A549 (cell line): ENCODE results near the gene ADORA1. TPM values are rescaled to one million over a fixed set of nuclear protein-coding genes. Genes with fewer than 3 reads are reported as not detected.

Source experiments
- ATAC-seq, 2 experiments: fragments of 200-7000 bp in 1 of 2; fragments of >200 bp in 1 of 2; cut with Nextera tagmentation in 1 of 2; cut with Tn5 transposase in 1 of 2; 3 replicates each; pipeline versions ENCODE4 v1.8.0 to v1.9.1; 2018 to 2020; ENCODE audit warnings: mild to moderate bottlenecking in 1 of 2, moderate library complexity in 1 of 2
- CTCF ChIA-PET: fragments of 300-600 bp; sonication (Branson Sonifier 250); formaldehyde crosslinking; extraction: SDS; loops from one replicate; lab custom pipeline; 2021; ENCODE audit warnings: antibody characterized with exemption, inconsistent platforms; lab: Yijun Ruan, JAX
- POLR2A ChIA-PET: fragments of 350-600 bp; formaldehyde crosslinking; extraction: SDS; loops from one replicate; lab custom pipeline; 2021; ENCODE audit warnings: antibody characterized with exemption, inconsistent platforms; lab: Yijun Ruan, JAX
- DNase-seq, 2 experiments: peaks; one replicate each; pipeline versions ENCODE4 v3.0.0 to v3.0.0-alpha.2; 2011 to 2016; ENCODE audit warnings: low read depth in 1 of 2, low spot score in 1 of 2
- FAIRE-seq: peaks from 2 replicates; lab custom pipeline; 2011; peaks lifted over from hg19 to GRCh38; lab: Jason Lieb, UNC
- H3K27ac ChIP-seq, 2 experiments: fragments of >200 bp; sonication (Bioruptor Twin); formaldehyde crosslinking; 3 replicates each; pipeline ENCODE4 v1.5.1; 2016 to 2017
- H3K4me1 ChIP-seq: fragments of >200 bp; sonication (Bioruptor Twin); formaldehyde crosslinking; 3 replicates; pipeline ENCODE4 v1.6.1; 2016
- H3K4me2 ChIP-seq: fragments of >200 bp; sonication (Bioruptor Twin); formaldehyde crosslinking; 3 replicates; pipeline ENCODE4 v1.6.1; 2016
- H3K4me3 ChIP-seq: fragments of >200 bp; sonication (Bioruptor Twin); formaldehyde crosslinking; 3 replicates; pipeline ENCODE4 v1.5.1; 2016
- H3K9me3 ChIP-seq: fragments of >200 bp; sonication (Bioruptor Twin); formaldehyde crosslinking; 3 replicates; pipeline ENCODE4 v1.6.1; 2016
- CBX2 ChIP-seq: fragments of 200-600 bp; sonication (generic); IDR thresholded peaks from 2 replicates; pipeline ENCODE4 v1.6.1; 2016; ENCODE audit warnings: low read depth, mild to moderate bottlenecking, borderline replicate concordance
- CHD2 ChIP-seq: fragments of 150-350 bp; IDR thresholded peaks from 2 replicates; pipeline ENCODE4 v1.6.1; 2014; ENCODE audit warnings: low read length; ENCODE audit not compliant: partially characterized antibody
- CHD4 ChIP-seq: fragments of 200-600 bp; sonication (generic); IDR thresholded peaks from 2 replicates; pipeline ENCODE4 v1.6.1; 2016; ENCODE audit warnings: antibody characterized with exemption, mild to moderate bottlenecking, borderline replicate concordance
- EHF ChIP-seq: fragments of 250-450 bp; sonication (Bioruptor Pico); IDR thresholded peaks from 2 replicates; pipeline ENCODE4 v1.5.0; 2020; ENCODE audit warnings: mild to moderate bottlenecking
- FOSL2 ChIP-seq, 2 experiments: fragments of 450-650 bp in 1 of 2; fragments of >200 bp in 1 of 2; sonication (Bioruptor Twin) in 1 of 2; formaldehyde crosslinking; IDR thresholded peaks; 2 replicates each; pipeline versions ENCODE4 v1.5.0 to v1.6.1; 2016 to 2020; ENCODE audit warnings: mild to moderate bottlenecking in 1 of 2, moderate library complexity in 1 of 2
- HMGXB4 ChIP-seq: fragments of 250-450 bp; sonication (Bioruptor Pico); IDR thresholded peaks from 2 replicates; pipeline ENCODE4 v1.5.0; 2021; ENCODE audit warnings: mild to moderate bottlenecking, moderate library complexity, borderline replicate concordance
- HOXB13 ChIP-seq: fragments of 250-450 bp; sonication (Bioruptor Pico); IDR thresholded peaks from 2 replicates; pipeline ENCODE4 v1.5.0; 2020; ENCODE audit warnings: low read depth, mild to moderate bottlenecking, moderate library complexity
- JUN ChIP-seq, 2 experiments: fragments of >200 bp; sonication (Bioruptor Twin); formaldehyde crosslinking; IDR thresholded peaks; 2 replicates in 1 of 2; 3 replicates in 1 of 2; pipeline ENCODE4 v1.6.1; 2016 to 2017
- MAFK ChIP-seq: fragments of 450-650 bp; IDR thresholded peaks from 2 replicates; pipeline ENCODE4 v1.6.1; 2014; ENCODE audit not compliant: partially characterized antibody
- NFE2L2 ChIP-seq: fragments of 150-350 bp; conservative IDR thresholded peaks from 2 replicates; pipeline ENCODE4 v1.6.1; 2014; ENCODE audit warnings: low read length
- NPAS2 ChIP-seq: fragments of 250-450 bp; sonication (Bioruptor Pico); IDR thresholded peaks from 2 replicates; pipeline ENCODE4 v1.8.0; 2022; ENCODE audit warnings: mild to moderate bottlenecking, moderate library complexity, borderline replicate concordance
- NR3C1 ChIP-seq: fragments of >200 bp; sonication (Bioruptor Twin); formaldehyde crosslinking; IDR thresholded peaks from 3 replicates; pipeline ENCODE4 v1.6.1; 2017
- PBX3 ChIP-seq: IDR thresholded peaks from 2 replicates; pipeline ENCODE4 v1.6.1; 2012
- POLR2A ChIP-seq: IDR thresholded peaks from 2 replicates; pipeline ENCODE4 v1.6.1; 2012; ENCODE audit warnings: mild to moderate bottlenecking, low read length
- REST ChIP-seq: fragments of 200-600 bp; sonication (generic); IDR thresholded peaks from 2 replicates; pipeline ENCODE4 v1.6.1; 2016; ENCODE audit warnings: antibody characterized with exemption, mild to moderate bottlenecking, moderate library complexity
- SMC3 ChIP-seq: fragments of >200 bp; sonication (Bioruptor Twin); formaldehyde crosslinking; IDR thresholded peaks from 3 replicates; pipeline ENCODE4 v1.6.1; 2018; ENCODE audit warnings: inconsistent platforms
- SREBF2 ChIP-seq: fragments of 450-650 bp; IDR thresholded peaks from 2 replicates; pipeline ENCODE4 v1.6.1; 2014; ENCODE audit warnings: mild to moderate bottlenecking, moderate library complexity
- TFCP2L1 ChIP-seq: fragments of 250-450 bp; sonication (Bioruptor Pico); IDR thresholded peaks from 2 replicates; pipeline ENCODE4 v1.5.0; 2021; ENCODE audit warnings: mild to moderate bottlenecking
- ZC3H11A ChIP-seq: fragments of 450-650 bp; IDR thresholded peaks from 2 replicates; pipeline ENCODE4 v1.6.1; 2014; ENCODE audit warnings: antibody characterized with exemption, mild to moderate bottlenecking
- WGBS: methylation state at CpG from one replicate; pipeline ENCODE4 v1.1.6; 2017; ENCODE audit errors: missing lambda C conversion rate; 5-methylcytosine and 5-hydroxymethylcytosine counted together
- polyA plus RNA-seq, 4 experiments: library from polyadenylated mRNA; depleted of rRNA in 3 of 4; stranded (reverse); fragments of >200 nt; fragmentation: RNase III in 1 of 4; extraction: RNeasy Plus Mini Kit Qiagen cat#74134 plus additional on column Dnase treatment in 1 of 4; gene quantifications; 2 replicates in 3 of 4; 3 replicates in 1 of 4; pipeline ENCODE4 v1.2.3, GENCODE V29; 2011 to 2017

ADORA1 gene
- polyA plus RNA-seq, 2 of the 4 experiments (the other 2 are of a cell fraction) = 0.48 to 2.4 TPM

GRCh38 chr1:203210988-203211387, 83.5 kb downstream of the ADORA1 start (continued):
- TF ChIP-seq REST (no peak), NFE2L2 (no peak), SMC3 (no peak)
- TF ChIP-seq, all 56 proteins: peak for 0

- TF ChIP-seq EHF = no peak
- no peak for TF ChIP-seq NPAS2 (CRISPR knock-in tag)
- no peak for TF ChIP-seq FOSL2 (IDR thresholded peaks at IDR 0.05)
- no peak for TF ChIP-seq FOSL2 (CRISPR knock-in tag; IDR thresholded peaks at IDR 0.05)
- TF ChIP-seq PBX3 = no peak
- TF ChIP-seq MAFK = no peak
- TF ChIP-seq TFCP2L1 (CRISPR knock-in tag) = no peak
- ChIA-PET POLR2A (no interaction called here), CTCF (interaction anchor here (1.4 to 14.7 kb wide), 6 partner anchors 16 to 174 kb away, joined by 3 to 452 read pairs (median 6); partner anchors contain the start of gene PPFIA4)
- Histone ChIP-seq H3K4me1 (no peaks in the 10 kb centered on the region), H3K9me3 (no peaks in the 10 kb centered on the region), H3K4me2 (no peak overlapping the region), H3K4me3 (no peak overlapping the region), H3K27ac (no peak overlapping the region)
- ATAC-seq (no peak), DNase-seq (no peak), FAIRE-seq (no peak)
- WGBS = 77% methylated on average over 3 of the region's 3 CpGs
Observed at GRCh38 chr1:203211812-203212211, 84.3 kb downstream of the ADORA1 start.

- no peak overlapping the region for H3K27ac ChIP-seq
- TF ChIP-seq CBX2 (no peak), JUN (IDR thresholded peaks at IDR 0.05) (no peak), NR3C1 (no peak), SREBF2 (no peak), HMGXB4 (no peak), ZC3H11A (no peak)
- TF ChIP-seq, all 56 proteins: peak for 0
- ATAC-seq (no peak), FAIRE-seq (no peak), DNase-seq (no peak)
- ChIA-PET POLR2A (no interaction called here), CTCF (interaction anchor here (1.1 to 14.7 kb wide), 6 partner anchors 18 to 175 kb away, joined by 4 to 452 read pairs (median 52); partner anchors contain the start of gene PPFIA4)
- Histone ChIP-seq H3K4me2 (no peak overlapping the region), H3K4me1 (no peaks in the 10 kb centered on the region), H3K9me3 (no peaks in the 10 kb centered on the region), H3K4me3 (no peak overlapping the region)
- 50% methylated on average over 6 of the region's 6 CpGs for WGBS
Observed at GRCh38 chr1:203213126-203213525, 85.6 kb downstream of the ADORA1 start.

- ATAC-seq (no peak), DNase-seq (no peak), FAIRE-seq (no peak)
- H3K4me3 ChIP-seq = no peak overlapping the region
- ChIA-PET CTCF (interaction anchor here (0.6 to 14.7 kb wide), 27 partner anchors 8 to 215 kb away, joined by 3 to 452 read pairs (median 13); partner anchors contain the start of genes CHIT1, MYBPH, MYOG and PPFIA4), POLR2A (no interaction called here)
- H3K27ac ChIP-seq = no peak overlapping the region
- H3K4me2 ChIP-seq = no peak overlapping the region
- no peaks in the 10 kb centered on the region for H3K9me3 ChIP-seq
- no peaks in the 10 kb centered on the region for H3K4me1 ChIP-seq
- WGBS = 52% methylated on average over 7 of the region's 7 CpGs
- TF ChIP-seq CHD2 (no peak), MAFK (no peak), HMGXB4 (no peak), HOXB13 (CRISPR knock-in tag) (no peak), POLR2A (no peak), JUN (IDR thresholded peaks at IDR 0.05) (no peak), CHD4 (no peak), REST (no peak)
Observed at GRCh38 chr1:203214871-203215270, 87.3 kb downstream of the ADORA1 start.
